ENCODE results near the gene SFT2D2.
A peak's percentile ranks its signal among the peaks of the same experiment; 100 is the strongest.

- TF ChIP-seq, protein P1, sequence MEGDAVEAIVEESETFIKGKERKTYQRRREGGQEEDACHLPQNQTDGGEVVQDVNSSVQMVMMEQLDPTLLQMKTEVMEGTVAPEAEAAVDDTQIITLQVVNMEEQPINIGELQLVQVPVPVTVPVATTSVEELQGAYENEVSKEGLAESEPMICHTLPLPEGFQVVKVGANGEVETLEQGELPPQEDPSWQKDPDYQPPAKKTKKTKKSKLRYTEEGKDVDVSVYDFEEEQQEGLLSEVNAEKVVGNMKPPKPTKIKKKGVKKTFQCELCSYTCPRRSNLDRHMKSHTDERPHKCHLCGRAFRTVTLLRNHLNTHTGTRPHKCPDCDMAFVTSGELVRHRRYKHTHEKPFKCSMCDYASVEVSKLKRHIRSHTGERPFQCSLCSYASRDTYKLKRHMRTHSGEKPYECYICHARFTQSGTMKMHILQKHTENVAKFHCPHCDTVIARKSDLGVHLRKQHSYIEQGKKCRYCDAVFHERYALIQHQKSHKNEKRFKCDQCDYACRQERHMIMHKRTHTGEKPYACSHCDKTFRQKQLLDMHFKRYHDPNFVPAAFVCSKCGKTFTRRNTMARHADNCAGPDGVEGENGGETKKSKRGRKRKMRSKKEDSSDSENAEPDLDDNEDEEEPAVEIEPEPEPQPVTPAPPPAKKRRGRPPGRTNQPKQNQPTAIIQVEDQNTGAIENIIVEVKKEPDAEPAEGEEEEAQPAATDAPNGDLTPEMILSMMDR (IDR thresholded peaks at IDR 0.05; ENCODE audit: insufficient read depth, low read length) = no peak
- TF ChIP-seq POLR2AphosphoS5 (IDR thresholded peaks at IDR 0.05; ENCODE audit: low read depth) = peak; percentile 76
- TF ChIP-seq SPI1 (IDR thresholded peaks at IDR 0.05; ENCODE audit: borderline replicate concordance, low read depth) = no peak
Observed at GRCh38 chr1:168225476-168226190, at the start of gene SFT2D2.
